ENCODE results near the gene ZACN. TPM values are rescaled to one million over a fixed set of nuclear protein-coding genes. Genes with fewer than 3 reads are reported as not detected.
"Not testable (repeated sequence)": the region's sequence is repeated elsewhere in the genome, so short reads cannot be mapped to it uniquely, and the experiment has no call there.

Gene ZACN
- polyA plus RNA-seq, 1 of the 3 experiments (the other 2 are of a cell fraction), result not detected

DNA sequence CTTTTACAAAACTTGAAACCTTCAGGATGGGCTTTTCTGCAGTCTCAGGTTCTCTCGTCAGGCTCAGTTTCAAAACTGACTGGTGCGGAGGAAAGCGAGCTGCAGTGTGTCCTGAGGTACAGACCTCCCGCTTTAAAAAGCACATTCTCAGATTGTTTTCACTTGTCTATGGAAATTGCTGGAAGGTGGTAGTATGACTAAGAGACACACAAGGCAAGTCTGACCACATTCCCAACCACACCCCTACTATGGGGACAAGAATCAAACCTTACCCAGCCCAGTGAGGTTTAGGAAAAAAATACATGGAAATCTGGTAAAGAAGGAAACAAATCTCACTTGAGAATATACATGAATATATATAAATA is 24.9 kb upstream of the ZACN start:
- Histone ChIP-seq H3F3A (replicated peaks; ENCODE audit: insufficient read depth) (peaks cover 11% of the 10 kb centered on the region), H3K4me2 (no peak overlapping the region), H3K4me3 (ENCODE audit: low read depth in 2 of 2, low read length in 1 of 2) (no peak overlapping the region), H3K27ac (ENCODE audit: low read depth in 2 of 2, low read length in 1 of 2) (no peak overlapping the region), H3K27me3 (ENCODE audit: insufficient read depth) (no peaks in the 10 kb centered on the region), H3K9me2 (no peaks in the 10 kb centered on the region), H3K36me3 (replicated peaks in 1 of 2; ENCODE audit: control insufficient read depth in 1 of 2, insufficient read depth in 2 of 2, low read length in 1 of 2) (peaks cover 60 to 80% of the 10 kb centered on the region in 2 experiments), H2AFZ (ENCODE audit: low read depth) (no peak overlapping the region), H3K9ac (no peak overlapping the region), H3K9me3 (no peaks in the 10 kb centered on the region), H3K4me1 (ENCODE audit: control insufficient read depth in 1 of 2, insufficient read depth in 2 of 2, low read depth in 1 of 2, low read length in 1 of 2) (no peaks in the 10 kb centered on the region), H4K20me1 (ENCODE audit: insufficient read depth) (no peaks in the 10 kb centered on the region), H3K79me2 (ENCODE audit: insufficient read depth) (peaks cover 22% of the 10 kb centered on the region; the same call in 1 of the 2 replicates)
- CTCF ChIA-PET, result interaction anchor here (0.9 to 2.1 kb wide), 4 partner anchors 20 to 149 kb away, joined by 3 to 8 read pairs (median 3); no protein-coding TSS in a partner anchor
- no peak for TF ChIP-seq JUND (IDR thresholded peaks at IDR 0.05)
- no peak for TF ChIP-seq NRF1 (IDR thresholded peaks at IDR 0.05; ENCODE audit: low read depth, low read length)
- TF ChIP-seq YY1 (IDR thresholded peaks at IDR 0.05; ENCODE audit: low read depth), result no peak
- no peak for TF ChIP-seq SMC3 (IDR thresholded peaks at IDR 0.05; ENCODE audit: low read depth, low read length)
- TF ChIP-seq, protein P1, sequence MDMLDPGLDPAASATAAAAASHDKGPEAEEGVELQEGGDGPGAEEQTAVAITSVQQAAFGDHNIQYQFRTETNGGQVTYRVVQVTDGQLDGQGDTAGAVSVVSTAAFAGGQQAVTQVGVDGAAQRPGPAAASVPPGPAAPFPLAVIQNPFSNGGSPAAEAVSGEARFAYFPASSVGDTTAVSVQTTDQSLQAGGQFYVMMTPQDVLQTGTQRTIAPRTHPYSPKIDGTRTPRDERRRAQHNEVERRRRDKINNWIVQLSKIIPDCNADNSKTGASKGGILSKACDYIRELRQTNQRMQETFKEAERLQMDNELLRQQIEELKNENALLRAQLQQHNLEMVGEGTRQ (IDR thresholded peaks at IDR 0.05; ENCODE audit: borderline replicate concordance, low read depth, low read length), result no peak
- TF ChIP-seq, protein P2, sequence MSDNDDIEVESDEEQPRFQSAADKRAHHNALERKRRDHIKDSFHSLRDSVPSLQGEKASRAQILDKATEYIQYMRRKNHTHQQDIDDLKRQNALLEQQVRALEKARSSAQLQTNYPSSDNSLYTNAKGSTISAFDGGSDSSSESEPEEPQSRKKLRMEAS (IDR thresholded peaks at IDR 0.05; ENCODE audit: low read depth), result no peak
- POLR2A ChIA-PET, result no interaction called here
- DNase-seq, result no peak
- 99% methylated on average over 4 of the region's 4 CpGs for WGBS (ENCODE audit: low lambda C conversion rate)

- Histone ChIP-seq H3K4me1 (ENCODE audit: control insufficient read depth in 1 of 2, insufficient read depth in 2 of 2, low read depth in 1 of 2, low read length in 1 of 2) (no peaks in the 10 kb centered on the region), H3K79me2 (ENCODE audit: insufficient read depth) (peaks cover 21% of the 10 kb centered on the region; the same call in 1 of the 2 replicates), H3F3A (replicated peaks; ENCODE audit: insufficient read depth) (no peaks in the 10 kb centered on the region), H3K4me2 (no peak overlapping the region), H3K9me3 (no peaks in the 10 kb centered on the region), H3K9me2 (no peaks in the 10 kb centered on the region), H3K9ac (no peak overlapping the region), H4K20me1 (ENCODE audit: insufficient read depth) (no peaks in the 10 kb centered on the region), H3K27ac (ENCODE audit: low read depth in 2 of 2, low read length in 1 of 2) (no peak overlapping the region), H3K36me3 (replicated peaks in 1 of 2; ENCODE audit: control insufficient read depth in 1 of 2, insufficient read depth in 2 of 2, low read length in 1 of 2) (peaks cover 55 to 78% of the 10 kb centered on the region in 2 experiments), H3K4me3 (ENCODE audit: low read depth in 2 of 2, low read length in 1 of 2) (no peak overlapping the region), H2AFZ (ENCODE audit: low read depth) (no peak overlapping the region), H3K27me3 (ENCODE audit: insufficient read depth) (no peaks in the 10 kb centered on the region)
- WGBS (ENCODE audit: low lambda C conversion rate), result 97% methylated on average over 3 of the region's 3 CpGs
- CTCF ChIA-PET, result interaction anchor here (0.9 to 3.9 kb wide), 4 partner anchors 22 to 223 kb away, joined by 3 to 18 read pairs (median 4); partner anchors contain the start of gene ZACN
- POLR2A ChIA-PET, result interaction anchor here (0.6 kb wide), 1 partner anchor 37 kb away, joined by 3 read pairs; no protein-coding TSS in a partner anchor
- no peak for DNase-seq
- TF ChIP-seq FOXM1 (IDR thresholded peaks at IDR 0.05; ENCODE audit: low read depth) (no peak), GABPA (IDR thresholded peaks at IDR 0.05; ENCODE audit: low read depth) (no peak), RXRA (IDR thresholded peaks at IDR 0.05; ENCODE audit: borderline replicate concordance, low read depth) (no peak), RCOR1 (IDR thresholded peaks at IDR 0.05; ENCODE audit: low read length) (no peak), USF1 (IDR thresholded peaks at IDR 0.05; ENCODE audit: borderline replicate concordance, low read depth) (no peak), RAD21 (IDR thresholded peaks at IDR 0.05; ENCODE audit: low read length) (no peak)
Measured at GRCh38 chr17:76056882-76057281, 22.1 kb upstream of the ZACN start.

DNA sequence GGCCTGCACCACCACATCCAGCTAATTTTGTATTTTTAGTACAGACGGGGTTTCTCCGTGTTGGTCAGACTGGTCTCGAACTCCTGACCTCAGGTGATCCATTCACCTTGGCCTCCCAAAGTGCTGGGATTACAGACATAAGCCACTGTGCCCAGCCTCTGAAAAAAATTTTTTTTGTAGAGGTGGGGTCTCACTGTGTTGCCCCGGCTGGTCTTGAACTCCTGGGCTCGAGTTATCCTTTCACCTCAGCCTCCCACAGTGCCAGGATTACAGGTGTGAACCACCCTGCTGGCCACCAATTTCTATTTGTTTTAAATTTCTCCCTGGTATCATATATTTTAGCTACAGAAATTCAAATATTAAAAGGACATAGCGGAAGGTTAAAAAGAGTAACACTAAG is 20.7 kb upstream of the ZACN start:
- H3K4me3 ChIP-seq (ENCODE audit: low read depth in 2 of 2, low read length in 1 of 2); H4K20me1 ChIP-seq (ENCODE audit: insufficient read depth); H3K9me3 ChIP-seq; H3K4me1 ChIP-seq (ENCODE audit: control insufficient read depth in 1 of 2, insufficient read depth in 2 of 2, low read depth in 1 of 2, low read length in 1 of 2); H3F3A ChIP-seq (replicated peaks; ENCODE audit: insufficient read depth); H3K27ac ChIP-seq (ENCODE audit: low read depth in 2 of 2, low read length in 1 of 2); H3K79me2 ChIP-seq (ENCODE audit: insufficient read depth); H3K9ac ChIP-seq; H3K4me2 ChIP-seq; H3K9me2 ChIP-seq; H3K27me3 ChIP-seq (ENCODE audit: insufficient read depth); DNase-seq; POLR2A ChIA-PET; H2AFZ ChIP-seq (ENCODE audit: low read depth): not testable (repeated sequence)
- WGBS (ENCODE audit: low lambda C conversion rate), result 90% methylated on average over 6 of the region's 6 CpGs
- CTCF ChIA-PET, result interaction anchor here (0.7 to 3.9 kb wide), 4 partner anchors 11 to 889 kb away, joined by 3 to 18 read pairs (median 3); no protein-coding TSS in a partner anchor
- H3K36me3 ChIP-seq (replicated peaks in 1 of 2; ENCODE audit: control insufficient read depth in 1 of 2, insufficient read depth in 2 of 2, low read length in 1 of 2), result peaks cover 54 to 75% of the 10 kb centered on the region in 2 experiments
